Measurements from ENCODE around the gene ABCA9. TPM values are rescaled to one million over a fixed set of nuclear protein-coding genes. Genes with fewer than 3 reads are reported as not detected.

The ABCA9 gene
- total and polyA plus RNA-seq, 2 of the 13 experiments (the other 11 are each of a cell fraction or from before 2014, with no cell fraction given): 0.04 TPM; not detected in 1

DNA sequence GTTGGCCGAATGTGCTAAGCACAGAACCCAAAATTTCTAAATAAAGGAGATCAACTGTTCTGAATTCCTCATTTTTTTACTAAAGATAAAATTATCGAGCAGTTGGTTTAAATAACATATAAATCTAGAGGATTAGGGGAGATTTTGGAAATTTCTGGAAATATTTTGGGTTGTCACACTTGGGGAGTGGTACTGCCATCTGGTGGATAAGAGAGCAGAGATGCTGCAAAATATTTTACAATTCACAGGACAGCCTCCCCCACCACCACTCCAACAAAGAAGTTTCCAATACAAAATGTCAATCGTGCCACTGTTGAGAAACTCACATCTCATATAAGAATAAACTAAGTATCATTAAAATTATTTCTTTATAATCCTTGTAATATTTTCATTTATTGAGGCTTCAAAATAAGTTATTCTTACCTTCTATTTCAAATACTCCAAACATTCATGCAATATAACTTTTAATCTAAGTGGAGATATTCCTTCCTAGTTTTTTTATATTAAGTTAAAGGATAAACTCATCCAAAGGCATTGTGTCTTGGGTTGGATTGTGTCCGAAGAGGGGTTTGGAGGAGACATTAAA, 88.5 kb downstream of the ABCA9 start (continued):
- TF ChIP-seq, protein P1, sequence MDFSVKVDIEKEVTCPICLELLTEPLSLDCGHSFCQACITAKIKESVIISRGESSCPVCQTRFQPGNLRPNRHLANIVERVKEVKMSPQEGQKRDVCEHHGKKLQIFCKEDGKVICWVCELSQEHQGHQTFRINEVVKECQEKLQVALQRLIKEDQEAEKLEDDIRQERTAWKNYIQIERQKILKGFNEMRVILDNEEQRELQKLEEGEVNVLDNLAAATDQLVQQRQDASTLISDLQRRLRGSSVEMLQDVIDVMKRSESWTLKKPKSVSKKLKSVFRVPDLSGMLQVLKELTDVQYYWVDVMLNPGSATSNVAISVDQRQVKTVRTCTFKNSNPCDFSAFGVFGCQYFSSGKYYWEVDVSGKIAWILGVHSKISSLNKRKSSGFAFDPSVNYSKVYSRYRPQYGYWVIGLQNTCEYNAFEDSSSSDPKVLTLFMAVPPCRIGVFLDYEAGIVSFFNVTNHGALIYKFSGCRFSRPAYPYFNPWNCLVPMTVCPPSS (IDR thresholded peaks at IDR 0.05): no peak
- TF ChIP-seq ATRX (CRISPR knock-in tag; IDR thresholded peaks at IDR 0.05; ENCODE audit: borderline replicate concordance) (no peak), NR1H2 (CRISPR knock-in tag; IDR thresholded peaks at IDR 0.05; ENCODE audit: borderline replicate concordance, low read depth) (no peak), EP300 (IDR thresholded peaks at IDR 0.05; ENCODE audit: low read depth in 2 of 2, low read length in 2 of 2) (peak in 1 of 2 experiments; percentile 38; a peak in 1 of 4 replicates), EP300 (CRISPR knock-in tag; IDR thresholded peaks at IDR 0.05; ENCODE audit: borderline replicate concordance) (no peak), RAD21 (CRISPR knock-in tag; IDR thresholded peaks at IDR 0.05) (peak; percentile 85), FOXA3 (CRISPR knock-in tag; IDR thresholded peaks at IDR 0.05) (no peak), TOE1 (CRISPR knock-in tag; IDR thresholded peaks at IDR 0.05) (no peak), CHD4 (IDR thresholded peaks at IDR 0.05; ENCODE audit: borderline replicate concordance, low read length) (peak; percentile 46; the same call in 1 of the 2 replicates), KLF15 (CRISPR knock-in tag; IDR thresholded peaks at IDR 0.05; ENCODE audit: borderline replicate concordance) (no peak), FIP1L1 (IDR thresholded peaks at IDR 0.05; ENCODE audit: borderline replicate concordance, insufficient read depth, low read depth, low read length) (no peak), TCF7L2 (IDR thresholded peaks at IDR 0.05; ENCODE audit: low read depth, low read length) (no peak), KMT2B (CRISPR knock-in tag; IDR thresholded peaks at IDR 0.05) (no peak), CBX5 (CRISPR knock-in tag; IDR thresholded peaks at IDR 0.05; ENCODE audit: borderline replicate concordance) (no peak), ZNF552 (CRISPR knock-in tag; IDR thresholded peaks at IDR 0.05; ENCODE audit: borderline replicate concordance) (no peak), ZNF484 (CRISPR knock-in tag; IDR thresholded peaks at IDR 0.05; ENCODE audit: borderline replicate concordance, low read depth) (no peak), TEAD3 (CRISPR knock-in tag; optimal IDR thresholded peaks at IDR 0.05; ENCODE audit: borderline replicate concordance) (peak; percentile 38), RFXANK (CRISPR knock-in tag; IDR thresholded peaks at IDR 0.05) (no peak), ZSCAN25 (CRISPR knock-in tag; IDR thresholded peaks at IDR 0.05) (no peak), YY1 (IDR thresholded peaks at IDR 0.05; ENCODE audit: insufficient read depth, insufficient replicate concordance, low read depth, low read length) (no peak), LCORL (IDR thresholded peaks at IDR 0.05) (0 out of 2 replicates have a peak, but pooled peaks have one; percentile 10), LCORL (CRISPR knock-in tag; IDR thresholded peaks at IDR 0.05) (peak; percentile 40; the same call in 1 of the 2 replicates)
- TF ChIP-seq, protein P2, sequence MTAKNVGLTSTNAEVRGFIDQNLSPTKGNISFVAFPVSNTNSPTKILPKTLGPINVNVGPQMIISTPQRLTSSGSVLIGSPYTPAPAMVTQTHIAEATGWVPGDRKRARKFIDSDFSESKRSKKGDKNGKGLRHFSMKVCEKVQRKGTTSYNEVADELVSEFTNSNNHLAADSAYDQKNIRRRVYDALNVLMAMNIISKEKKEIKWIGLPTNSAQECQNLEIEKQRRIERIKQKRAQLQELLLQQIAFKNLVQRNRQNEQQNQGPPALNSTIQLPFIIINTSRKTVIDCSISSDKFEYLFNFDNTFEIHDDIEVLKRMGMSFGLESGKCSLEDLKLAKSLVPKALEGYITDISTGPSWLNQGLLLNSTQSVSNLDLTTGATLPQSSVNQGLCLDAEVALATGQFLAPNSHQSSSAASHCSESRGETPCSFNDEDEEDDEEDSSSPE (CRISPR knock-in tag; IDR thresholded peaks at IDR 0.05): no peak
- TF ChIP-seq, protein P3, sequence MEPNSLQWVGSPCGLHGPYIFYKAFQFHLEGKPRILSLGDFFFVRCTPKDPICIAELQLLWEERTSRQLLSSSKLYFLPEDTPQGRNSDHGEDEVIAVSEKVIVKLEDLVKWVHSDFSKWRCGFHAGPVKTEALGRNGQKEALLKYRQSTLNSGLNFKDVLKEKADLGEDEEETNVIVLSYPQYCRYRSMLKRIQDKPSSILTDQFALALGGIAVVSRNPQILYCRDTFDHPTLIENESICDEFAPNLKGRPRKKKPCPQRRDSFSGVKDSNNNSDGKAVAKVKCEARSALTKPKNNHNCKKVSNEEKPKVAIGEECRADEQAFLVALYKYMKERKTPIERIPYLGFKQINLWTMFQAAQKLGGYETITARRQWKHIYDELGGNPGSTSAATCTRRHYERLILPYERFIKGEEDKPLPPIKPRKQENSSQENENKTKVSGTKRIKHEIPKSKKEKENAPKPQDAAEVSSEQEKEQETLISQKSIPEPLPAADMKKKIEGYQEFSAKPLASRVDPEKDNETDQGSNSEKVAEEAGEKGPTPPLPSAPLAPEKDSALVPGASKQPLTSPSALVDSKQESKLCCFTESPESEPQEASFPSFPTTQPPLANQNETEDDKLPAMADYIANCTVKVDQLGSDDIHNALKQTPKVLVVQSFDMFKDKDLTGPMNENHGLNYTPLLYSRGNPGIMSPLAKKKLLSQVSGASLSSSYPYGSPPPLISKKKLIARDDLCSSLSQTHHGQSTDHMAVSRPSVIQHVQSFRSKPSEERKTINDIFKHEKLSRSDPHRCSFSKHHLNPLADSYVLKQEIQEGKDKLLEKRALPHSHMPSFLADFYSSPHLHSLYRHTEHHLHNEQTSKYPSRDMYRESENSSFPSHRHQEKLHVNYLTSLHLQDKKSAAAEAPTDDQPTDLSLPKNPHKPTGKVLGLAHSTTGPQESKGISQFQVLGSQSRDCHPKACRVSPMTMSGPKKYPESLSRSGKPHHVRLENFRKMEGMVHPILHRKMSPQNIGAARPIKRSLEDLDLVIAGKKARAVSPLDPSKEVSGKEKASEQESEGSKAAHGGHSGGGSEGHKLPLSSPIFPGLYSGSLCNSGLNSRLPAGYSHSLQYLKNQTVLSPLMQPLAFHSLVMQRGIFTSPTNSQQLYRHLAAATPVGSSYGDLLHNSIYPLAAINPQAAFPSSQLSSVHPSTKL (CRISPR knock-in tag; IDR thresholded peaks at IDR 0.05): peak; percentile 46; the same call in 1 of the 2 replicates
- TF ChIP-seq, protein P4, sequence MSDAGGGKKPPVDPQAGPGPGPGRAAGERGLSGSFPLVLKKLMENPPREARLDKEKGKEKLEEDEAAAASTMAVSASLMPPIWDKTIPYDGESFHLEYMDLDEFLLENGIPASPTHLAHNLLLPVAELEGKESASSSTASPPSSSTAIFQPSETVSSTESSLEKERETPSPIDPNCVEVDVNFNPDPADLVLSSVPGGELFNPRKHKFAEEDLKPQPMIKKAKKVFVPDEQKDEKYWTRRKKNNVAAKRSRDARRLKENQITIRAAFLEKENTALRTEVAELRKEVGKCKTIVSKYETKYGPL (CRISPR knock-in tag; IDR thresholded peaks at IDR 0.05): no peak
